IMR-90 (cell line): ENCODE results near the gene NUDT8. TPM values are rescaled to one million over a fixed set of nuclear protein-coding genes. Genes with fewer than 3 reads are reported as not detected.
"Not testable (repeated sequence)": the region's sequence is repeated elsewhere in the genome, so short reads cannot be mapped to it uniquely, and the experiment has no call there.

Experiments used
- ATAC-seq: fragments of 200-7000 bp; cut with Tn5 transposase; 2 replicates; pipeline ENCODE4 v1.9.1; 2020; ENCODE audit warnings: low read depth, mild to moderate bottlenecking, moderate library complexity
- BruUV-seq: library from RNA; stranded (reverse); fragments of 400-500 nt; replicated peaks from 2 replicates; lab custom pipeline; 2021; lab: Mats Ljungman, UMichigan
- CTCF ChIA-PET: fragments of 300-600 bp; formaldehyde crosslinking; extraction: SDS; loops from one replicate; lab custom pipeline; 2021; ENCODE audit warnings: antibody characterized with exemption; lab: Yijun Ruan, JAX
- POLR2A ChIA-PET: fragments of 300-600 bp; sonication (Branson Sonifier 250); formaldehyde crosslinking; loops from one replicate; lab custom pipeline; 2022; ENCODE audit warnings: antibody characterized with exemption; ENCODE audit not compliant: unreplicated experiment; lab: Charles Lee
- DNase-seq: peaks from one replicate; pipeline ENCODE4 v3.0.0; 2013
- H2AFZ ChIP-seq: replicated peaks from 2 replicates; pipeline ENCODE3; 2013; ENCODE audit warnings: low read length, mild to moderate bottlenecking; ENCODE audit not compliant: poor library complexity
- H2AK5ac ChIP-seq: 2 replicates; pipeline ENCODE4 v1.6.1; 2013; ENCODE audit warnings: low read depth, low read length, inconsistent platforms
- H2AK9ac ChIP-seq: replicated peaks from 2 replicates; pipeline ENCODE3; 2013; ENCODE audit warnings: mild to moderate bottlenecking, low read depth, low read length, moderate library complexity; ENCODE audit not compliant: poor library complexity
- H2BK120ac ChIP-seq: 2 replicates; pipeline ENCODE4 v1.6.1; 2013; ENCODE audit warnings: low read depth, low read length, inconsistent platforms
- H2BK15ac ChIP-seq: 3 replicates; pipeline ENCODE4 v1.6.1; 2013; ENCODE audit warnings: low read depth, low read length, inconsistent platforms
- H2BK20ac ChIP-seq: 2 replicates; pipeline ENCODE4 v1.6.1; 2013; ENCODE audit warnings: low read depth, mild to moderate bottlenecking, inconsistent platforms, low read length, moderate library complexity
- H2BK5ac ChIP-seq: 2 replicates; pipeline ENCODE4 v1.6.1; 2013; ENCODE audit warnings: mild to moderate bottlenecking, low read depth, low read length, inconsistent platforms; ENCODE audit not compliant: poor library complexity, severe bottlenecking
- H3K14ac ChIP-seq: replicated peaks from 2 replicates; pipeline ENCODE4 v1.6.1; 2013; ENCODE audit warnings: low read depth, low read length, inconsistent platforms
- H3K18ac ChIP-seq: 2 replicates; pipeline ENCODE4 v1.6.1; 2013; ENCODE audit warnings: low read depth, low read length, control low read depth
- H3K23ac ChIP-seq: 2 replicates; pipeline ENCODE4 v1.6.1; 2013; ENCODE audit warnings: low read depth, low read length, inconsistent platforms
- H3K27ac ChIP-seq: 2 replicates; pipeline ENCODE4 v1.5.1; 2013; ENCODE audit warnings: mild to moderate bottlenecking, control low read depth, low read length; ENCODE audit not compliant: insufficient read depth
- H3K27me3 ChIP-seq: 2 replicates; pipeline ENCODE4 v1.6.1; 2013; ENCODE audit warnings: low read length; ENCODE audit not compliant: control insufficient read depth, insufficient read depth
- H3K36me3 ChIP-seq: 2 replicates; pipeline ENCODE4 v1.6.1; 2013; ENCODE audit warnings: low read length, mixed read lengths; ENCODE audit not compliant: control insufficient read depth, insufficient read depth
- H3K4ac ChIP-seq: 2 replicates; pipeline ENCODE4 v1.6.1; 2013; ENCODE audit warnings: low read depth, low read length, inconsistent platforms
- H3K4me1 ChIP-seq: 2 replicates; pipeline ENCODE4 v1.6.1; 2013; ENCODE audit warnings: low read length, mixed read lengths; ENCODE audit not compliant: control insufficient read depth, insufficient read depth
- H3K4me2 ChIP-seq: 2 replicates; pipeline ENCODE4 v1.6.1; 2013; ENCODE audit warnings: low read depth, mild to moderate bottlenecking, control low read depth, low read length, moderate library complexity
- H3K4me3 ChIP-seq: 2 replicates; pipeline ENCODE4 v1.5.1; 2013; ENCODE audit warnings: low read depth, mild to moderate bottlenecking, control low read depth, low read length, moderate library complexity; ENCODE audit not compliant: insufficient read depth
- H3K56ac ChIP-seq: 2 replicates; pipeline ENCODE4 v1.6.1; 2013; ENCODE audit warnings: low read length, inconsistent platforms; ENCODE audit not compliant: insufficient read depth; ENCODE audit errors: extremely low read depth
- H3K79me1 ChIP-seq, 2 experiments: 2 replicates each; pipeline ENCODE4 v1.6.1; 2013; ENCODE audit warnings: low read length in 2 of 2, inconsistent platforms in 1 of 2, low read depth in 1 of 2
- H3K9ac ChIP-seq: 2 replicates; pipeline ENCODE4 v1.6.1; 2013; ENCODE audit warnings: low read depth, low read length, control low read depth
- H3K9me1 ChIP-seq: 2 replicates; pipeline ENCODE4 v1.6.1; 2013; ENCODE audit warnings: low read length, inconsistent platforms; ENCODE audit not compliant: insufficient read depth
- H3K9me3 ChIP-seq: 2 replicates; pipeline ENCODE4 v1.6.1; 2013; ENCODE audit warnings: low read length; ENCODE audit not compliant: control insufficient read depth, insufficient read depth
- H4K20me1 ChIP-seq: 2 replicates; pipeline ENCODE4 v1.6.1; 2013; ENCODE audit warnings: low read length, inconsistent platforms; ENCODE audit not compliant: insufficient read depth
- H4K5ac ChIP-seq: 2 replicates; pipeline ENCODE4 v1.6.1; 2013; ENCODE audit warnings: mild to moderate bottlenecking, low read depth, low read length, control low read depth
- H4K8ac ChIP-seq, 2 experiments: 2 replicates each; pipeline ENCODE4 v1.6.1; 2013; ENCODE audit warnings: low read depth in 2 of 2, low read length in 2 of 2, control low read depth in 1 of 2, inconsistent platforms in 1 of 2
- H4K91ac ChIP-seq: 2 replicates; pipeline ENCODE4 v1.6.1; 2013; ENCODE audit warnings: low read depth, low read length, inconsistent platforms; ENCODE audit not compliant: insufficient read depth
- WGBS, 2 experiments: methylation state at CpG; one replicate each; pipeline versions ENCODE4 v1.1.5 to v1.1.7; 2013; ENCODE audit warnings: missing lambda C conversion rate in 2 of 2; ENCODE audit not compliant: insufficient read length in 1 of 2; ENCODE audit errors: extremely low coverage in 2 of 2; 5-methylcytosine and 5-hydroxymethylcytosine counted together
- dilution Hi-C: fragments of 300-500 bp; cut with HindIII; formaldehyde crosslinking; loops from one replicate; pipeline ENCODE4 v1.14.3; 2018; ENCODE audit warnings: low sequenced_read_pairs; ENCODE audit not compliant: unreplicated experiment
- in situ Hi-C: fragments of 300-500 bp; cut with MboI; formaldehyde crosslinking; loops from 3 replicates; pipeline ENCODE4 v1.14.3; 2019; ENCODE audit warnings: low sequenced_read_pairs, inconsistent platforms, mixed read lengths
- intact Hi-C: fragments of 100-400 bp; cut with micrococcal nuclease; formaldehyde crosslinking; loops from 2 replicates; pipeline ENCODE4 v1.10.0; 2022
- polyA plus RNA-seq, 3 experiments: library from polyadenylated mRNA; depleted of rRNA; stranded (reverse); fragments of >200 nt; gene quantifications; 2 replicates each; pipeline ENCODE4 v1.2.3, GENCODE V29; 2012; ENCODE audit warnings: low replicate concordance in 1 of 3
- total RNA-seq: library from RNA; depleted of rRNA; stranded (reverse); fragments of >200 nt; gene quantifications from 2 replicates; pipeline ENCODE4 v1.2.3, GENCODE V29; 2012

NUDT8 gene
- total and polyA plus RNA-seq, 2 of the 4 experiments (the other 2 are of a cell fraction): 1.4 to 2.5 TPM

DNA sequence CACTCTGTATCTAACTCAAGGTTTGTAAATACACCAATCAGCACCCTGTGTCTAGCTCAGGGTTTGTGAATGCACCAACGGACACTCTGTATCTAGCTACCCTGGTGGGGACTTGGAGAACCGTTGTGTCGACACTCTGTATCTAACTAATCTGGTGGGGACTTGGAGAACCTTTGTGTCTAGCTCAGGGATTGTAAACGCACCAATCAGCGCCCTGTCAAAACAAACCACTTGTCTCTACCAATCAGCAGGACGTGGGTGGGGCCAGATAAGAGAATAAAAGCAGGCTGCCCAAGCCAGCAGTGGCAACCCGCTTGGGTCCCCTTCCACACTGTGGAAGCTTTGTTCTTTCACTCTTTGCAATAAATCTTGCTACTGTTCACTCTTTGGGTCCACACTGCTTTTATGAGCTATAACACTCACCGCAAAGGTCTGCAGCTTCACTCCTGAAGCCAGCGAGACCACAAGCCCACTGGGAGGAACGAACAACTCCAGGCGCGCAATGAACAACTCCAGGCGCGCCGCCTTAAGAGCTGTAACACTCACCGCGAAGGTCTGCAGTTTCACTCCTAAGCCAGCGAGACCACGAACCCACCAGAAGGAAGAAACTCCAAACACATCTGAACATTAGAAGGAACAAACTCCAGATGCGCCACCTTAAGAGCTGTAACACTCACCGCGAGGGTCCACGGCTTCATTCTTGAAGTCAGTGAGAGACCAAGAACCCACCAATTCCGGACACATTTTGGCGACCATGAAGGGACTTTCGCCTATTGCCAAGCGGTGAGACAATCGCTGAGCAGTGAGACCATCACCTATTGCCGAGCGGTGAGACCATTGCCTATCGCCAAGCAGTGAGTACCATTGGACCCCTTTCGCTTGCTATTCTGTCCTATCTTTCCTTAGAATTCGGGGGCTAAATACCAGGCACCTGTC is 9.8 kb downstream of the NUDT8 start:
- H3K9ac ChIP-seq, H4K20me1 ChIP-seq, H2BK5ac ChIP-seq, H2BK20ac ChIP-seq, H3K4me1 ChIP-seq, H3K4me2 ChIP-seq, intact Hi-C loops, H3K79me1 ChIP-seq, H2BK120ac ChIP-seq, H2AK5ac ChIP-seq, H3K14ac ChIP-seq, H3K9me3 ChIP-seq, dilution Hi-C loops, H2AK9ac ChIP-seq, POLR2A ChIA-PET, H3K56ac ChIP-seq, H3K9me1 ChIP-seq, ATAC-seq, H3K4me3 ChIP-seq, H3K23ac ChIP-seq, H2BK15ac ChIP-seq, H3K27ac ChIP-seq, H3K18ac ChIP-seq, H4K91ac ChIP-seq, H2AFZ ChIP-seq, H4K8ac ChIP-seq, DNase-seq, H3K36me3 ChIP-seq, in situ Hi-C loops, H4K5ac ChIP-seq, H3K4ac ChIP-seq, BruUV-seq: not testable (repeated sequence)
- peaks cover 20% of the 10 kb centered on the region for H3K27me3 ChIP-seq
- CTCF ChIA-PET: interaction anchor here (1.4 kb wide), 1 partner anchor 8 kb away, joined by 3 read pairs; no protein-coding TSS in a partner anchor
- 91% methylated on average over 12 of the region's 33 CpGs; no CpG with 5 or more reads in 1 of the 2 experiments for WGBS, 2 experiments

GRCh38 chr11:67618901-67619659 is 10.7 kb downstream of the NUDT8 start:
- H3K4ac ChIP-seq, H2BK5ac ChIP-seq, dilution Hi-C loops, in situ Hi-C loops, POLR2A ChIA-PET, H4K5ac ChIP-seq, ATAC-seq, H3K9me3 ChIP-seq, H3K18ac ChIP-seq, H3K4me1 ChIP-seq, H3K4me2 ChIP-seq, H3K56ac ChIP-seq, H3K79me1 ChIP-seq, H3K9ac ChIP-seq, intact Hi-C loops, H3K9me1 ChIP-seq, DNase-seq, H2BK120ac ChIP-seq, H3K27ac ChIP-seq, H4K91ac ChIP-seq, H3K36me3 ChIP-seq, H2BK15ac ChIP-seq, H4K8ac ChIP-seq, H4K20me1 ChIP-seq, H3K4me3 ChIP-seq, H2BK20ac ChIP-seq, H2AFZ ChIP-seq, H3K14ac ChIP-seq, BruUV-seq, H2AK9ac ChIP-seq, H2AK5ac ChIP-seq, H3K23ac ChIP-seq: not testable (repeated sequence)
- CTCF ChIA-PET: interaction anchor here (1.4 kb wide), 1 partner anchor 9 kb away, joined by 3 read pairs; no protein-coding TSS in a partner anchor
- peaks cover 20% of the 10 kb centered on the region for H3K27me3 ChIP-seq
- 82% methylated on average over 6 of the region's 40 CpGs; no CpG with 5 or more reads in 1 of the 2 experiments for WGBS, 2 experiments
